Stimulated activated CD8-positive, alpha-beta memory T cell treated with anti-CD3 and anti-CD28 coated beads, Interleukin-2, amount 100 ng/mL, for 48 hours (primary cell): ENCODE measurements around the gene SYVN1.

Source experiments
- DNase-seq, 2 donors: peaks; one replicate each; pipeline ENCODE4 v3.0.0-alpha.2; 2020; ENCODE audit warnings: low read depth in 2 of 2

The SYVN1 gene

GRCh38 chr11:65112546-65113360, 21.6 kb downstream of the SYVN1 start:
- peak in 1 of 2 donors; percentile 60 for DNase-seq

- peak; percentile 94 for DNase-seq
These were observed 22.4 kb downstream of the SYVN1 start, which contains the start of gene TM7SF2 for GRCh38 chr11:65111744-65112545. Gene TM7SF2, plus strand, starts transcription at chr11:65111872. Its CDS starts 144 bp downstream, at chr11:65112016.

- DNase-seq = no peak
These were observed 23.1 kb downstream of the SYVN1 start for GRCh38 chr11:65111159-65111743.

DNA sequence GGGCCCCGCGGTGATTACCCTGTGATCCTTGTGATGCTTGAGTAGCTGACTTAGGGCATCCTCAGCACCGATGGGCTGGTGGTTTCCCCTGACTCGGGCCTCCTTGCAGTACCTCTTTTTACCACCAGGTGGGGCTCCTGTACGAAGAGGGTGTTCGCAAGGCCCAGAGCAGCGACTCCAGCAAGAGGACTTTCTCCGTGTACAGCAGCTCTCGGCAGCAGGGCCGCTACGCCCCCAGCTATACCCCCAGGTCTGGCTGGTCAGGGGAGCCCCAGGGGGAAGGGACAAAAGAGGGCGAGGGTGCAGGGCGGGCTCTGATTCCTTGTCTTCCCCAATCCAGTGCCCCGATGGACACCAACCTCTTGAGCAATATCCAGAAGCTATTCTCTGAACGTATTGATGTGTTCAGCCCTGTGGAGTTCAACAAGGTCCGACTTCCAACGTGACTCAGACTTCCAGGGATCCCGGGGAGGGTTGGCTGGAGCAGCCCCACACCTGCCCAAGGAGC, 23.9 kb downstream of the SYVN1 start:
- peak; percentile 88 to 95 for DNase-seq

DNA sequence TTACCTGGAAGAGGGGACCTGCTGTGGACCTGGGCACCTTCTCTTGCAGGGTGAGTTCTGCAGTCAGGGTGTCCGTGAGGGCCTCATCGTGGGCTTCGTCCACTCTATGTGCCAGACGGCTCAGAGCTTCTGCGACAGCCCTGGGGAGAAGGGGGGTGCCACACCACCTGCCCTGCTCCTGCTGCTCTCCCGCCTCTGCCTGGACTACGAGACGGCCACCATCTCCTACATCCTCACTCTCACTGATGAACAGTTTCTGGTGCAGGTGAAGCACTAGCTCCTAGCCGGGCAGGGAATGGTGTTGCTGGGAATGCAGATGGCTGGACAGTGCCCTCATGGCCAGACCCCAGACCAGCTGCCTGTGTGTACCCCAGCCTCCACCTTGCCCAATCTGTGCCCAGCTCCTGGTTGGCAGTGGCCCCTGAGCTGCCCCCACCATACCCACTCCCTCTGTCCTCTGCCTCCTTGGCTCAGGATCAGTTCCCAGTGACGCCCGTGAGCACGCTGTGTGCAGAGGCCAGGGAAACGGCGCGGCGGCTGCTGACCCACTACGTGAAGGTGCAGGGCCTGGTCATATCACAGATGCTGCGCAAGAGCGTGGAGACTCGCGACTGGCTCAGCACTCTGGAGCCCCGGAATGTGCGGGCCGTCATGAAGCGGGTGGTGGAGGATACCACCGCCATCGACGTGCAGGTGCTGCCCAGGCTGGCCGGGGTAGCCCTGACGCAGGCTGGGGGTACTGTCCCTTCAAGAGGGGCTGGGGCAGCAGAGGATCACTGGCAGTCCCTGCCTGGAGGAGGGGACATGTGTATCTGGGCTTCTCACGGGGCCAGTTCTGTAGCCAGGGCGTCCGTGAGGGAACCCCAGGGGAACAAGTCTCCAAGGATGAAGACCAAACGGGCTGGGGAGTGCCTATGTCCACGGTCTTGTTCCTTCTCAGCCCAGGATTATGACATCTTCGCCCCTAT, 24.8 kb downstream of the SYVN1 start:
- DNase-seq = no peak

GRCh38 chr11:65108469-65109123, 25.7 kb downstream of the SYVN1 start:
- DNase-seq = no peak

- DNase-seq = no peak
These were observed 26.4 kb downstream of the SYVN1 start for GRCh38 chr11:65107751-65108468.

- no peak for DNase-seq
These were observed 27.2 kb downstream of the SYVN1 start for GRCh38 chr11:65107078-65107477.

DNA sequence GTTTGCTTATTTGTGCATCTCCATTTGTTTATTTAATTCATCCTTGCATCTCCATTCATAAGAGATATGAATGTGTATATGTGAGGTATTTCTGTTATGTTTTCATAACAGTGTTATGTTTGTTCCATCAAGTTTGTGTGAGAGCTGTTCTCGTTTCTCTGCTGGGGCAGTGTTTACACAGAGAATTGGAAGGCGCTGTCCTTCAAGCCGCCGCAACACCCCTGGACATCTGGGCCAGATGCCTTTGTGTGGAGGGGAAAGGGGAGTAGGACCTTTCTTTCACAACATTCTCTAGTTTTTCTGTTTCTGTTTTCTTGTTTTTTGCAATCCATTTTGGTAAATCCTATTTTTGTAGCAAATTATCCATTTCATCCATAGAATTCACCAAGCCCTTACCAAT, 29.7 kb downstream of the SYVN1 start:
- no peak for DNase-seq

DNA sequence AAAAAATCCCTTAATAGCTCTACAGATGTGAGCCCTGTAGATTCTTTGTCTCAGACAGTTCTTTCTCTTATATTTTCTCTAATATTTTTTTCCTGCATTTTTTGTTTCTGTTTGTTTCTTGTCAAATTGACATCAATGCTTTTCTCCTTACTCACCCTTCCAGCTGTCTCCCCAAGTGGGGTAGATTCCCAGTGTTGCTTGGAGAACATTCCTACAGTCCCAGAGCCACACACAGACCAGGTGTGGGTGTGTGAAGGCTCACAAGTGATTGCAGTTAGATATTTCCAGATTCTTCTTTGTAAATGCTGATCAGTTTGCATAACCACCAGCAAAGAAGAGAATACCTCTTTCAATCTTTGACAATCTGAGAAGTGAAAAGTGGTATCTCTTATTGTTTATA, 30.8 kb downstream of the SYVN1 start:
- no peak for DNase-seq

GRCh38 chr11:65102142-65103095, 31.9 kb downstream of the SYVN1 start:
- no peak for DNase-seq

DNA sequence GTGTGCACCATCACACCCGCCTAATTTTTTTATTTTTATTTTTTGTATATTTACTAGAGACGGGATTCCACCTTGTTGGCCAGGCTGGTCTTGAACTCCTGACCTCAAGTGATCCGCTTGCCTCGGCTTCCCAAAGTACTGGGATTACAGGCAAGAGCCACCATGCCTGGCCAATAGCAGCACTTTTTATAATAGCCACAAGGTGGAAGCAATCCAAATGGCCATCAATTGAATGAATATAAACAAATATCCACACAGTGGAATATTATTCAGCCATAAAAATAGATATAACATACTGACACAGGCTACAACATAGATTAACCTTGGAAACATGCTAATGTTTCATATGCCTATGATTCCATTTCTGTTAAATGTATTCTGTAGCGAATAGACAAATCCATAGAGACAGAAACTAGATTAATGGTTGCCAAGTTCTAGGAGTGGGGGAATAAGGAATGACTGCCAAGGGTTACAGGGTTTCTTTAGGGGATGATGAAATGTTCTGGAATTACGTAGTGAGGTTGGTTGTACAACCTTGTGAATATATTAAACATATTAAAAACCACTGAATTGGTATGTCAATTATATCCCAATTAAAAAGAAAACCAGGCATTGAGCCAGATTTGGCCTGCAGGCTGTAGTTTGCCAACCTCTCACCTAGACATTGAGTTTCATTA, 33.5 kb downstream of the SYVN1 start:
- DNase-seq = no peak

DNA sequence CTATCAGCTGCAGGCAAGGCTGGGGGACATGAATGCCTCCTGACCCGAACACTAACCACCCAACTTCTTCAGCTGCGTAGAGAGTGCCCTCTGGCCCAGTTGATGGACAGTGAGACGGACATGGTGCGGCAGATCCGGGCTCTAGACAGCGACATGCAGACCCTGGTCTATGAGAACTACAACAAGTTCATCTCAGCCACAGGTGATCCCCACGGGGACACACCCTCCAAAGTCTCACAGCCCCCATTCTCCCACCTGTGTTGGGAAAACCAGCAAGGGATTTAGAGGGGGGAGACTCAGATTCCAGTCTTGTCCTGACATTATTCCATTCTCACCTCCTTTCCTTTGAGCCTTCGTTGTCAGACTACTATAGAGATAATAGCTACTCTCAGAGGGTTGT, 37.4 kb downstream of the SYVN1 start:
- DNase-seq = no peak

DNA sequence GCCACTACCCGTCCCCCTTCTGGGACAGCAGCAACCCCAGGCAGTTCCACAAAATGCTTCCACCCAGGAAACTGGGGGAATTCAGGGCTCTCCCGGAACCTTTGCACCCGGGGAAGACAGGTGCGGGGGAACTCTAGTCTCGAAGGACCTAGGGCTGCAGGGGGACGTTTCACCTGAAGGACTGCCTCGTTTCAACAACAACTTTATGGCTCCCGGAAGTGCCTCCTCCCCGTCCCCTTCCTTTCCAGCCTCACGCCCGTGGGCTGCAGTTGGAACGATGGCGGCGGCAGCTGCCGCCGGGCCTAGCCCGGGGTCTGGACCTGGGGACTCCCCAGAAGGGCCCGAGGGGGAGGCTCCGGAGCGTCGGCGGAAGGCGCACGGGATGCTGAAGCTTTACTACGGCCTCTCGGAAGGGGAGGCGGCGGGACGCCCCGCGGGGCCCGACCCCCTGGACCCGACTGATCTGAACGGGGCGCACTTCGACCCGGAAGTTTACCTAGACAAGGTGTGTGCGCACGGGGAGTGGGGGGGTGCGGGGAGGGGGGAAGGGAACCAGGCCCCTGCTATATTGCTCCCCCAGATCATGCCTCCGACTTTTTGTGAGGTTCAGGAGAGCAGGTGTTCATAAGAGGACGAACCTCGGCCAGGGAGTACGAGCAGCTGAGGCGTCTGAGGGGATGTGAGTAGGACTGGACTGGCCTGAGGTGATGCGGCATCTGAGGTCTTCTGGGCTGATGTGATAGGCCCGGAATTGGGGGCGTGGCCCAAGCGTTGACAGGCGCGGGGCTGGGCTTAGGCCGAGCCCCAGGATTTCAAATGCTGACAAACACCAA, 38.1 kb downstream of the SYVN1 start, which contains the start of gene VPS51:
TSS of gene VPS51 (plus strand) at position 241 of the 833 bp plus-strand sequence. CDS start at position 278, 37 bp downstream.
- DNase-seq = peak; percentile 72 to 76

DNA sequence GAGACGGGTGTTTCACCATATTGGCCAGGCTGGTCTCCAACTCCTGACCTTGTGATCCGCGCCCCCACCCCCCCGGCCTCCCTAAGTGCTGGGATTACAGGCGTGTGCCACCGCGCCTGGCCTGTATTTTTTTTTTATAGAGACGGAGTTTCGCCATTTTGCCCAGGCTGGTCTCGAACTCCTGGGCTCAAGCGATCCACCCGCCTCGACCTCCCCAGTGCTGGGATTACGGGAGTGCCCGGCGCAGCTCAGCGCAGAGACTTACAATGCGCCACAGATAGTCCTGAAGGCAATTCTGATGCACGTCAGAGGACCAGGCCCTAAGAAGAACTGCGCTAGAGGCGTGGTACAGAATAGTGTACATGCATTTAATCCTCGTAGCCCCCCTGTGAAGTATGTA, 38.9 kb downstream of the SYVN1 start:
- DNase-seq = no peak

DNA sequence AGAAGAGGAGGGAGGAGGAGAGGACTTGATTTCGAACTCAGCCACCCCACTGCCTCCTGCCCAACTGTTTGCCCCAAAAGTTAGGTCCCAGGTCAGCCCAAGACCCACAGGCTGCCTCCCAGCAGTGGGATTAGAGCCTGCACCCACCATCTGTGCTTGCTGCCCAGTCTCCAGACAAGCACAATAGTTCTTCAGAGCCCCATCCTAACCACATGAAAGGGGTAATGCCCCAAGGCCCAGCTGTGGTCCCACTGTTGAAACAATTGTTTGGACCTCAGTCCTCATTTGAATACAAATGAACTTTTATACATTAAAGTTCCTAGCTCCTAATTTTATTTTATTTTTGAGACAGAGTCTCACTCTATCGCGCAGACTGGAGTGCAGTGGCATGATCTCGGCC, 43.7 kb downstream of the SYVN1 start:
- no peak for DNase-seq

DNA sequence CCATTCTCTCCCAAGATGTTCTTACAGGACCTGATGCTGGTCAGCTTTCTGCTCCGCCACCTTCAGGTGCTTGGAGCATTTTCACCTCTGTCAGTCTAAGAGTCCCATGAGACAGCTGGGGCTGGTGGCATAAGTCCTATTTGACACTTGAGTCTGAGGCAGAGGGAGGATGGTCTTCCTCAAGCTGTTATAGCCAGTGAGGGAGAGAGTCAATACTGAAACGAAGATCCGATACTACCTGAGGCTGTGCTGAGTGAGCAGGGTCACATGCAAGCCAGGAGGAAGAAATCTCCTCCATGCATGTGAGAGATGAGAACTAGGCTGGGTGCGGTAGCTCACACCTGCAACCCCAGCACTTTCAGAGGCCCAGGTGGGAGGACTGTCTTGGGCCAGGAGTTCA, 44.7 kb downstream of the SYVN1 start:
- no peak for DNase-seq
